HUDEP-2 (cell line): Measurements from ENCODE around the gene ZNF672.
A peak's percentile ranks its signal among the peaks of the same experiment; 100 is the strongest.

ENCODE experiments used
- DNase-seq, 76 experiments: peaks; one replicate each; lab custom pipeline; 2025; ENCODE audit not compliant: unreplicated experiment in 76 of 76; lab: John Stamatoyannopoulos, UW

ZNF672 gene

DNA sequence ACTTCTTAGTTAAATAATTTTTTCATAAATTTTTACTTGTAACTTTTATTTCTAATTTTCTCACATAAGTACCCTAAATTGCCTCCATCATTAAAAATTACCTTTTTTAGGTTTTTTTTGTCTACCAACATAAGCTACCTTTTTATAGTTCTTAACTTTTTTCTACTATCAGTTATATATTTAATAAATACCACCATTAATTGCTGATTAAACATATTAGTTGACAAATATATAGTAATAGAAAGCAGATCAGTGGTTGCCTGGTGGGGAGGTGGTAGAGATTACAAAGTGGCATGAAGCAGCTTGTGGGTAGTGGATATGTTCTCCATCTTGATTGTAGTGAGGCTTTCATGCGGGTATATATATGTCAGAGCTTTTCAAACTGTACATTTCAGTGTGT, 6.2 kb upstream of the ZNF672 start:
- no peak for DNase-seq

DNA sequence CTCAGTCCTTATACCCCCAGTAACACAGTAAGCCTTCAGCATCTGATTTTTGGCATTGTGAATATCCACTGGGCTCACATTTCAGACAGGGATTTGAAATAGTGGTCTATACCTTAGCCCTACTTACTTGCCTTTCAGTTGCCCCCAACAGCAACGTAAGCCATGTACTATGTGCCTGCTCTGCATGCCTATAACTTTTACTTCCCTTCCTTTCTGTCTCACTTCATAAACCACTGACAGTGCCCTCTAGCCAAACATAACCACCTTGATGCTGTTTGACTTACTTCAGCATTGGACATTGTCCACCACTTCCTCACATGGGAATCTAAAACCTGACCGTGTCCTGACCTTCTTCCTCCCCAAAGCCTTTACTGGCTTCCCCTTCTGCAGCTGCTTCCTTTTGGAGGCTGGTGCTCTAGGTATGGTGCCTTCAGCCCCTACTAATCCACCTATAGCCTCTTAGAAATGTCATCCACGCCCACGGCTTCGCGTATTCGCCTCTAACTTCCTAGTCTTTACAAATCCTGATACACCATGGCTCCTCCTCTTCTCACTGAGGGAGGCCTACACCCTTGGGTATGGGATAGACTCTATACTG, 3.6 kb upstream of the ZNF672 start:
- DNase-seq, result no peak

DNA sequence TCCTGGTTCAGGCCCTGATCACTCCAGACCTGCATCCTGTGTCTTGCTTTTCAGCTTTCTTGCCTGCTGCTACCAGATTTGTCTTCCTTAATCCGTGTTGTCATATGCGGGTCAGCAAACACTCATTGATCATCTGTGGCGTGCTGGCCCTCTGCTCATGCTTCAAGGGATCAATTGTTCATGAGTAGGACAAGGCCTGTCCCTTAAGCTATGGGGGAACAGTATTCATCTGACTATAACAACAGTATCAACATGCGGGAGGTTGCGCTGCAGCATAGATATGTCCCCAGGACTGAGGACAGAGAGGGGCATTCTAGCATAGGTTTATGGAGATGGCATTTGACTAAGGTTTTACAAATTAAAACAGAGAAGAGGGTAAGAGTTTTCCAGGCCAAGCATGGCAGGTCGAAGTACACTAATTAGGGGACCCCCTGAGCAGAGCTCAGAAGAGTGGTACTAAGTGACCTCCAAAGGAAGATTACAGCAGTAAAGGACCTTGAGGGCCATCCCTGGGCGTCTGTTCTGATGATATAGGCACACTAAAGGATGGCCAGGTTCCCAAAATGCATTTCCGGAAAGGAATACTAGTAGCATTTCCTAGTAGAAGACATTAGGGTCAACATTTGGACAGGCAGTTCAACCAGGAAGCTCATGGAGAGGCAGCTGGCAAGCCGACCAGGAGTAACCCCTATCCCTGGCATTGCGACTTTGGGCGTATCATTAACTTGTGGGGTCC, 811 bp upstream of the ZNF672 start:
- DNase-seq, result peak in 2 of 76 experiments; percentile 5 to 36

DNA sequence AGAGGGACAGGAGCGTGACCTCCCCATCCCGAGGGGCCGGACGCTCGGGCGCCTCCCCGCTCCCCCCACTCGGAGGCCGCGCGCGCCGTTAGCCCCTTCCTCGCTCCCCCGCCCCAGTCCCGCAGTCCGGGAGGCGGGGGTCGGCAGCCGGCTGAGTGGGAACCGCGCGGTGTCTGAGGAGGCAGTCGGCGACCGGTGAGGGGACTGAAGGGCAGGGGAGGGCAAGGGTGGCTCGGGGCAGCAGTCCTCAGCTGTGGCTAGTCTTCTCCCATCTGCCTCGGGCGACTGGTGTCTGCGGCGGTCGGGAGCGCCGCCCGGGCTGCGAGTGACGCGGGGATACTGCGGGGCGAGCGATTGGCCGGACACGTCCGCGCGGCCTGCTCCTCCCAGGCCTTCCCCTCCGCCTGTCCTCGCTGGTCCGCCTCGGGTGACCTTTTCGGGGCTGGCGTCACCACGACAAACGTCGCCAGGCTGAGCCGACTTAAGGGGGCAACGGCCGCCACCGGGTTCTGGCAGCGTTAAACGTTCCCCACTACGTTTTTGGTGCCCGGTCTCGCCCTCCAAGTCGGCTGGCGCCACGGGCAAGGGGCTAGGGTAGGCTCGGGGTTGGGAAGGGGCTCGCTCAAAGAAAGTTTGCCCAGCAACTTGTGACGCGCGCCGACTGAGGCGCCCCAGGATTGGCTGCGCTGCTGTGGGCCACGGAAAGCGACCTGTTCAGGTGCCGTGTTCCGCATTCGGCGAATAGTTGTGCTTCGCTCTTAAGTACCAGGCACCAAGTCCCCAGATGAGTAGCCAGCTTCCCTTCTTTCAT, 538 bp downstream of the ZNF672 start:
- peak in 74 of 76 experiments; percentile 42 to 92 (median 79) for DNase-seq

DNA sequence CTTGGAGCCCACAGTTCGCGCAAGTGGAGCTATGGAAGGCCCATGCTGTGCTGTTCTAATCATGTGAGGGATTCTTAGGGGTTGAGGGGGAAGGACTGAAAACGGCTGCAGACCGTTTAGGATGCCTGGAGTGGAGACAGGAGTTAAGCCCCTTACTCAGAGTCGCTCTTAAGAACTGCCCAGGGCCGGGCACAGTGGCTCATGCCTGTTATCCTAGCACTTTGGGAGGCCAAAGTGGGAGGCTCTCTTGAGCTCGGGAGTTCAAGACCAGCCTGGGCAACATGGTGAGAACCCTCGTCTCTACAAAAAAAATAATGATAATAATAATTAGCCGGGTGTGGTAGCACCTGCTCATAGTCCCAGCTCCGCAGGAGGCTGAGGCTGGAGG, 1.1 kb downstream of the ZNF672 start:
- no peak for DNase-seq

DNA sequence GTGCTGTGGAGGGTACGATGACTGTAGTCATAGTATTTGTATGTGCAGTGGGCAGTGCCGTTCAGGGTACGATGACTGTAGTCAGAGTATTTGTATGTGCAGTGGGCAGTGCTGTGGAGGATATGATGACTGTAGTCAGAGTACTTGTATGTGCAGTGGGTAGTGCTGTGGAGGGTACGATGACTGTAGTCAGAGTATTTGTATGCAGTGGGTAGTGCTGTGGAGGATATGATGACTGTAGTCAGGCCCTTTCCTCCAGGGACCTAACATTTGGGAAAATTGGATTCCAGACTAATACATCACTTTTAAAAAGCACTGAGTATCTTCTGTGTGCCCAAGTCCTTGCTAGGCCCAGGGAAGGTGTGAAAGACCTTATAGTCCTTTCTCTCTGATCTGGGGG, 2.9 kb downstream of the ZNF672 start:
- no peak for DNase-seq

DNA sequence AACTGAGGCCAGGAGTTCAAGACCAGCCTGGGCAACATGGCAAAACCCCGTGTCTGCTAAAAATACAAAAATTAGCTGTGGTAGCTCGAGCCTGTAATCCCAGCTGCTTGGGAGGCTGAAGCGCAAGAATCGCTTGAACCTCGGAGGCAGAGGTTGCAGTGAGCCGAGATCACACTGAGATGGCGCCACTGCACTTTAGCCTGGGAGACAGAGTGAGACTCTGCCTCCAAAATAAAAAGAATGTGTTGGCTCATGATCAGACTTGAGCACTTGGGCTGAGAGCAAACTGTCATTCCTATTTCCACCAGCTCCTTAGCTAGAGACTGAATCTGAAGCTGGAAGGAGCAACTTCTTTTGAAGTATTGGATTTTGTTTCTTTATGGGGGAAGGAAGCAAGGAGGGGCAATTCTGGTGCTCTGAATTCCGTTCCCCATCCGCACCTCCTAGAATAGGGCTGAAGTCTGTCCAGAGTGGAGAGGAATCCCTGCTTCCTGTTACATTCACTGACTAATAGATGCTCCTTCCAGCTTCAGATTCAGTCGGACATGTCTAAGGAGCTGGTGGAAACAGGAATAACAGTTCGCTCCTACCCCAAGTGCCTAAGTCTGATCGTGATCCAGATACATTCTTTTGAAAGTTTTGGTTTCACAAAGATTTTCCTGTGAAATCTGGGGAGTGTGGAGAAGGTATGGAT, 3.8 kb downstream of the ZNF672 start:
- peak in 41 of 76 experiments; percentile 8 to 66 (median 35) for DNase-seq

DNA sequence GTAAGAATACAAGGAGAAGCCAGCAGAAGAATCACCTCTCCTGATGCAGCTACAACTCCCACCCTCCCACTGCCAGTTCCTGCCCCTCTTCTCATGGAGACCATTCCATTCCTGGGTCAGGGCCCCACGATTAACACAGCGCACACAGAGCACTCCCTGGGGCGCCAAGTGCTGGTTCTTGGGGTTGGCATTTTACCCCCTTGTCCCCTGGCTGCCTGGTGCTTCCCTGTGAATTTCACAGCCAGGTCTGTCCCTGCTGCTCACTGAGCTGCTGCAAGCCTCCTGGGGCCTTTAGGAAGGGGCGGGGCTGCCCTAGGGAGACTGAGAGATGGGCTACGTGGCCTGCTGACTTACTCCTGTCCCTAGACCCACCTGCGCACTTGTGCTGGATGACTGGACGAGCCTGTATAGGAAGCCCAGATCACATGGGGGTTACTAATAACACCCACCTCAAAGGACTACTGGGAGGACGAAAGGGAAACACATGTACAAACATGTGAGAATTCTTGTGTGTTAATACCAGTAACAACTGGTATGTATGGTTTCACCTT, 4.8 kb downstream of the ZNF672 start:
- no peak for DNase-seq

DNA sequence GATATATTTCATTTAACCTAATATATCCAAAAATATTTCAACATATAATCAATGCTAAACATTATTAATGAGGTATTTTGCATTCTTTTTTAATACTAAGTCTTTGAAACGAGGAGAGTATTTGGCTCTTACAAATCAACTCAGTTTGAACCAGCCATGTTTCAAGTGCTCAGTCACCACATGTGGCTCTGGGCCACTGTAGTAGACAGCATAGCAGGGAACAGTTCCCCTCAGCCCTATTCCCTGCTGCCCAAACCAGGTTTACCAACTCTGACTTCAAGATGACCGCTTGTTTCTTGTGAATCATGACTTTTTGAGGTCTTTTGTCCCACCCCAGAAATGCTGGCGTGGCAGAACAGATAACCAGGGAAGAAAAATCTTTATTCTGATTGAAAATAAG, 5.7 kb downstream of the ZNF672 start:
- DNase-seq, result no peak

DNA sequence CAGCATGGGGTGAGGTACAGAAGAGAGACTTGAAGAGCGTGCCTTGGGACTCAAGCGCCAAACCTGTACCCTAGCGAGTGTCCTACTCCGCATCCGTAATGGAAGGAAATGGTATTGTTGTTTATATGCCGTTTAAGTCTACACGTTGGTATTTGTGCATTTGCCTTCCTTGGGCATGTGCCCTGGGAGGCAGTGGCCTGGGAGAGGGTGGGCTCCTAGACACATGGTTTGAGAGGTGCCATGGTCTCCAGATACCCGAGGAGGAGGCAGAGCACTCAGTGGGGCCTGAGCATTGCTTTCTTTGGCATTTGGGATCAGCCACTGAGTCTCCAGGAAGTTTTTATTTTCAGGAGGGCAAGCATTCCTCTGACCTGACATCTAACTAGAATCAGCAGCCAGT, 6.5 kb downstream of the ZNF672 start:
- DNase-seq, result no peak

DNA sequence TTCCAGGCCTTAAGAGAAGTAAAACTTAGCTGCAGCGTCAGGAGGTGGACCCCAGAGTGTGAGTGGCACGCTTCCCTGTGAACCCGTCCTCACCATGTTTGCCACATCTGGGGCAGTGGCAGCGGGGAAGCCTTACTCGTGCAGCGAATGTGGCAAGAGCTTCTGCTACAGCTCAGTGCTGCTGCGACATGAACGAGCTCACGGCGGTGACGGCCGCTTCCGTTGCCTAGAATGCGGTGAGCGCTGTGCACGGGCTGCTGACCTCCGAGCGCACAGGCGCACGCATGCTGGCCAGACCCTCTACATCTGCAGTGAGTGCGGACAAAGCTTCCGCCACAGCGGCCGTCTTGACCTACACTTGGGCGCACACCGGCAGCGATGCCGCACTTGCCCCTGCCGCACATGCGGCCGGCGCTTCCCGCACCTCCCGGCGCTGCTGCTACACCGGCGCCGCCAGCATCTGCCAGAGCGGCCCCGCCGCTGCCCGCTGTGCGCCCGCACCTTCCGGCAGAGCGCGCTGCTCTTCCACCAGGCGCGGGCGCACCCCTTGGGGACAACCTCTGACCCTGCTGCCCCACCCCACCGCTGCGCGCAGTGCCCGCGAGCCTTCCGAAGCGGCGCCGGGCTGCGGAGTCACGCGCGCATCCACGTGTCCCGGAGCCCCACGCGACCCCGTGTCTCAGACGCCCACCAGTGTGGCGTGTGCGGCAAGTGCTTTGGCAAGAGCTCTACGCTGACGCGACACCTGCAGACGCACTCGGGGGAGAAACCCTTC, 9.3 kb downstream of the ZNF672 start:
- no peak for DNase-seq

DNA sequence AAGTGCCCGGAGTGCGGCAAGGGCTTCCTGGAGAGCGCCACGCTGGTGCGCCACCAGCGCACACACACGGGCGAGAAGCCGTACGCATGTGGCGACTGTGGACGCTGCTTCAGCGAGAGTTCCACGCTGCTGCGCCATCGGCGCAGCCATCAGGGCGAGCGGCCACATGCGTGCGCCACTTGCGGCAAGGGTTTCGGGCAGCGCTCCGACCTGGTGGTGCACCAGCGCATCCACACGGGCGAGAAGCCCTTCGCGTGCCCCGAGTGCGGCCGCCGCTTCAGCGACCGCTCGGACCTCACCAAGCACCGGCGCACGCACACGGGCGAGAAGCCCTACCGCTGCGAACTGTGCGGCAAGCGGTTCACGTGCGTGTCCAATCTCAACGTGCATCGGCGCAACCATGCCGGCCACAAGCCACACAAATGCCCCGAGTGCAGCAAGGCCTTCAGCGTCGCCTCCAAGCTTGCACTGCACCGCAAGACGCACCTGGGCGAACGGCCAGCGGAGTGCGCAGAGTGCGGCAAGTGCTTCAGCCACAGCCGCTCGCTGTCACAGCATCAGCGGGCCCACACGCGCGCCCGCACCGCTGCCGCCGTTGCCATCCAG, 10.0 kb downstream of the ZNF672 start:
- no peak for DNase-seq

DNA sequence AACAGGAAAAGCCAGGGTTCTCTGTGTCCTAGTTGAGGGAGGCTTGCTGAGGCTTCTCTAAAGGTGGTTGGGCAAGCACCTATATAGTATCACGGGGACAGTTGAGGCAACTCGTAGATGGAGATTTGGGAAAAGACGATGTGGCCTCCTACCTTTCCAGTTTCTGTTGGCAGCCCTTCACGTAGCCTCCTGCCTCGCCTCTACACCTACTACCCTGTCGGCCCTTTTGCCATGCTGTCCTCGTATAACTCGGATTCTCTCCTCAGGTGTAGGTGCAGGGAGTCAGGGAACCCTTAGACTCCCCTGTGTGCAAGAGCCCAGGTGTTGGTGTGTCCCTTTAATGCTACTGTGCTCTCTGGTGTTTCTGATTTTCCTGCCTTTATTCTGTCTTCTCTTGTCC, 10.6 kb downstream of the ZNF672 start:
- DNase-seq, result no peak

DNA sequence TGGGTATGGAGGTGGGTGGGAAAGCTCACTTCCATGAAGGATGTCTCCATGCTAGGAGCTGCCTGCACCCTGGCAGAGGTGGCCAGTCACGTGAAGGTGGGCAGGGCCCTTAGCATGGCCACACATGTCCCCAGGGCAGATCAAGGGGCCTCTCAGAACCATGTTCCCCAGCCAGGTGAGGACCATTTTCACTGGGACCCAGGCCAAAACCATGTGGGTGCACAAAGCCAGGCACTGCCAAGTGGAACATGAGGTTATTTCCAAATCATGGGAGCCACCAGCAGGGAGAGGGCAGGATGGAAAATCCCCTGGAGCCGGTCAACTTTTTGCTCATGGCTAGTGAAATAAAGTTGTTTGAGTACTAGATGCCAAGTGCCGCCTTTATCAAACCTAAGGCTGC, 11.1 kb downstream of the ZNF672 start:
- no peak for DNase-seq

DNA sequence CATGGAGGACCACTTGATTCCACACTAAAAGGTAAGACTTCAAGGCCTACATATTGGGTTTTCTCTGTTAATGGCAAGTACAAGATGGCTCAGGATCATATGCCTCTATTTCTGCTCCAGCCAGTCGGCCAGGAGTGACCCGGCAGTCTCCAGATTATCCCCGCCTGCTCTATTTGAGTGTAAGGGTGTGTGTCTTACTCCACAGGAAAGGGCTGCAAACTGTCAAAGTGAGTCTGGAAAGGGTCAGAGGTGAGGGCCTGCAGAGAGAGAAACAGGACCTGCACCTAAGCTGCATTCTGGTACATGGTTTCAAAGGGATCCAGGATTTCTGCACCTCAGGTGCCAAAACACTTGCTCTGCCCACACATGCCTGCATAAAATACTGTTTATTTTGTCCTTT, 11.6 kb downstream of the ZNF672 start:
- no peak for DNase-seq

DNA sequence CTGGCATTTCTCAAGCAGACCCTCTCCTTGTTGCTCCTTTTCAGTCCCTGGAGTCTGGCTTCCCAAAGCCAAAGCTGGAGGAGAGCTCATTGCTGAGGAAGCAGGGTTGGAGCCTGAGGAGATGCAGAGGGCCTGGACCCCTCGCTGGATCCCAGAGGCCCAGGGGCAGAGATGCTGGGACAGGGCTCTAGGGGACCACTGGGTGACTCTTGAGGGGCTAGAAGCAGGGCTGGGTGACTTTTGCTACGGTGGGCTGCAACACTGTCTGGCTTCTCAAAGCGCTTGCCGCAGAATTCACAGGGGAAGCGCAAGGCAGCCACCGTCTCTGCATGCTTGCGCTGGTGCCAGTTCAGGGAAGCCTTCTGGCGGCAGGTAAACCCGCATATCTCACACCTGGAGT, 12.1 kb downstream of the ZNF672 start:
- no peak for DNase-seq

DNA sequence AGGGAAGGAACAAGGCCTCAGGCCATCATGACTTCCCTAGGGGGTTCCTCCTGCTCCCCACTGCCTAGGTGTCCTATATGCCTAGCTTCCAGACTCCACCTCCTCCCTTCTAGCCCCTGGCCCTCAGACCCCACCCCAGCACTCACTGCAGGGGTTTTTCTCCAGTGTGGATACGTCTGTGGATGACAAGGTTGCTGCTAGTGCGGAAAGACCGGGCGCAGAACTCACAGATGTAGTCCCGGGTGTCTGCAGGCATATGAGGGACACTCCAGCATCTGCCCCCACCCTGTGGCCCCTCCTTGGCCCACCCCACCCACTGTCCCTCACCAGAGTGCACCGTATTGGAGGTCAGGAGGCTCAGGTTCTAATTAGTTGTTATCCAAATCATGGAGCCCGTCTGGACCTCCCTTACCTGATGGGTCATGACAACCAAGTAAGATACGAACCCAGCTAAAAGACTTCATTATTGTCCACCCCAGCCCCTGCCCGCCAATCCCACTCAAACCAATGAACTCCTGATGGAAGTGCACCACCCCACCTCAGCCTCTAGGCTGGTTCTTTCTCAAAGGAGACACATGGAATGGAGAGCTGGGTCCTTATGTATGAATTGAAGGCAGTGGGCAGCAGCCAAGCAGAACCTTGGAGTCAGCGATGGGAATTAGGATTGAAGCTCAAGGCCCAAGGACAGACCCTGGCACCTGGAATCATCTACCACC, 12.7 kb downstream of the ZNF672 start:
- no peak for DNase-seq

DNA sequence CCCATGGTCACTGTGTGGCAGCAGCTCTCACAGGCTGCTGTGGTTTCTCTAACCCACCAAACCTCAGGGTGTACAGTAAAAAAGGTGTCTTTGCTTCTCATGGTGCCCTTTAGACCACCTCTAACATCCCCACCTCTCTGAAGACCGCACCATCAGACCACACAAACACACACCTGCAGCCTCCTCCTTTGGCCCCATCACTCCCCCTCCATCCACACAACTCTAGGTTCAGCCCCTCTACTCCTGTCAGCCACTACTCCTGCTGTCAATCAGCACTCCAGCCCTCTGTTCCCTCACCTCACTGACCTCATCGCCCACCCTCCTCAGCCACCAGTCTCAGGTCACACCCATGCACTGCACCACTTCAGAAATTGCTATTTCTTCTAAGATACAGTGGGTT, 13.4 kb downstream of the ZNF672 start:
- no peak for DNase-seq
